H1 (cell line): ENCODE measurements around the gene ATXN8OS. TPM values are rescaled to one million over a fixed set of nuclear protein-coding genes. Genes with fewer than 3 reads are reported as not detected.
A peak's percentile ranks its signal among the peaks of the same experiment; 100 is the strongest.

Experiments used
- CTCF ChIA-PET: fragments of 300-600 bp; sonication (Branson Sonifier 250); formaldehyde crosslinking; loops from one replicate; lab custom pipeline; 2021; ENCODE audit not compliant: partially characterized antibody; lab: Charles Lee
- POLR2A ChIA-PET: fragments of 300-600 bp; sonication (Branson Sonifier 250); formaldehyde crosslinking; loops from one replicate; lab custom pipeline; 2021; ENCODE audit warnings: inconsistent platforms; ENCODE audit not compliant: partially characterized antibody; lab: Charles Lee
- DNase-seq, 2 experiments: peaks; one replicate each; pipeline versions ENCODE4 v3.0.0 to v3.0.0-alpha.2; 2010 to 2022; ENCODE audit warnings: low spot score in 2 of 2, low read depth in 1 of 2, mixed read lengths in 1 of 2
- FAIRE-seq: peaks from 2 replicates; lab custom pipeline; 2011; peaks lifted over from hg19 to GRCh38; lab: Jason Lieb, UNC
- H2AFZ ChIP-seq: 2 replicates; pipeline ENCODE4 v1.8.1; 2012; ENCODE audit warnings: low read length, inconsistent platforms
- H2AK5ac ChIP-seq: 2 replicates; pipeline ENCODE4 v1.6.1; 2013; ENCODE audit warnings: low read depth, low read length
- H2BK120ac ChIP-seq: replicated peaks from 2 replicates; pipeline ENCODE3; 2013; ENCODE audit warnings: low read depth, low read length, inconsistent platforms
- H2BK12ac ChIP-seq: 2 replicates; pipeline ENCODE4 v1.6.1; 2013; ENCODE audit warnings: low read depth, low read length
- H2BK15ac ChIP-seq: 2 replicates; pipeline ENCODE4 v1.6.1; 2013; ENCODE audit warnings: low read length
- H2BK20ac ChIP-seq: 2 replicates; pipeline ENCODE4 v1.6.1; 2013; ENCODE audit warnings: low read length
- H2BK5ac ChIP-seq: 2 replicates; pipeline ENCODE4 v1.6.1; 2013; ENCODE audit warnings: low read depth, low read length
- H3K14ac ChIP-seq: 2 replicates; pipeline ENCODE4 v1.6.1; 2013; ENCODE audit warnings: inconsistent platforms; ENCODE audit not compliant: insufficient read length
- H3K18ac ChIP-seq: 2 replicates; pipeline ENCODE4 v1.6.1; 2013; ENCODE audit warnings: low read length; ENCODE audit errors: extremely low read depth
- H3K23ac ChIP-seq: 2 replicates; pipeline ENCODE4 v1.6.1; 2013; ENCODE audit warnings: inconsistent platforms; ENCODE audit not compliant: insufficient read length
- H3K23me2 ChIP-seq: 2 replicates; pipeline ENCODE4 v1.6.1; 2013; ENCODE audit warnings: low read depth, low read length
- H3K27ac ChIP-seq: 2 replicates; pipeline ENCODE4 v1.6.1; 2011; ENCODE audit warnings: low read depth, low read length, inconsistent platforms
- H3K27me3 ChIP-seq, 4 experiments: replicated peaks in 1 of 4; 1 replicate in 1 of 4; 2 replicates in 3 of 4; pipeline versions ENCODE4 v1.6.1 to v1.8.1; 2011 to 2013; ENCODE audit warnings: low read length in 3 of 4, mild to moderate bottlenecking in 3 of 4, inconsistent platforms in 2 of 4, mixed read lengths in 2 of 4, moderate library complexity in 1 of 4; ENCODE audit not compliant: control insufficient read depth in 3 of 4, insufficient read depth in 3 of 4; ENCODE audit errors: extremely low read depth in 1 of 4
- H3K36me3 ChIP-seq, 4 experiments: 2 replicates each; pipeline versions ENCODE4 v1.6.1 to v1.8.1; 2011 to 2013; ENCODE audit warnings: mild to moderate bottlenecking in 4 of 4, low read length in 3 of 4, moderate library complexity in 2 of 4, control low read depth in 1 of 4, inconsistent platforms in 1 of 4; ENCODE audit not compliant: insufficient read depth in 4 of 4, control insufficient read depth in 2 of 4
- H3K4ac ChIP-seq: replicated peaks from 2 replicates; pipeline ENCODE3; 2013; ENCODE audit warnings: low read length, low read depth, mixed read lengths, inconsistent platforms; ENCODE audit not compliant: insufficient read length
- H3K4me1 ChIP-seq, 4 experiments: replicated peaks in 1 of 4; 1 replicate in 1 of 4; 2 replicates in 3 of 4; pipeline versions ENCODE4 v1.6.1 to v1.8.1; 2011 to 2013; ENCODE audit warnings: low read length in 3 of 4, inconsistent platforms in 2 of 4, mixed read lengths in 1 of 4; ENCODE audit not compliant: insufficient read depth in 4 of 4, control insufficient read depth in 3 of 4
- H3K4me2 ChIP-seq, 2 experiments: 2 replicates each; pipeline versions ENCODE4 v1.6.1 to v1.8.1; 2011 to 2013; ENCODE audit warnings: low read depth in 2 of 2, low read length in 2 of 2, control low read depth in 1 of 2, inconsistent platforms in 1 of 2, mild to moderate bottlenecking in 1 of 2; ENCODE audit not compliant: insufficient read depth in 1 of 2
- H3K4me3 ChIP-seq, 4 experiments: fragments of 200-600, 300-600 bp in 1 of 4; sonication (generic), shearing (Covaris generic), sonication (Bioruptor Twin) in 1 of 4; 2 replicates each; pipeline versions ENCODE4 v1.5.1 to v1.8.1; 2011 to 2016; ENCODE audit warnings: low read length in 4 of 4, low read depth in 3 of 4, control low read depth in 2 of 4, inconsistent platforms in 2 of 4, mild to moderate bottlenecking in 2 of 4, mixed read lengths in 1 of 4, moderate library complexity in 1 of 4; ENCODE audit not compliant: insufficient read depth in 2 of 4; ENCODE audit errors: extremely low read depth in 1 of 4
- H3K56ac ChIP-seq: replicated peaks from 2 replicates; pipeline ENCODE3; 2013; ENCODE audit warnings: low read depth, mild to moderate bottlenecking, mixed read lengths, low read length, inconsistent platforms; ENCODE audit not compliant: insufficient read length
- H3K79me1 ChIP-seq: 2 replicates; pipeline ENCODE4 v1.6.1; 2013; ENCODE audit warnings: low read depth, low read length, control low read depth
- H3K79me2 ChIP-seq, 2 experiments: 2 replicates each; pipeline versions ENCODE4 v1.6.1 to v1.8.1; 2012 to 2013; ENCODE audit warnings: low read length in 2 of 2, mild to moderate bottlenecking in 2 of 2, inconsistent platforms in 1 of 2; ENCODE audit not compliant: insufficient read depth in 2 of 2, control insufficient read depth in 1 of 2
- H3K9ac ChIP-seq, 4 experiments: replicated peaks in 1 of 4; 1 replicate in 1 of 4; 2 replicates in 3 of 4; pipeline versions ENCODE4 v1.6.1 to v1.8.1; 2011 to 2013; ENCODE audit warnings: low read depth in 3 of 4, low read length in 3 of 4, control low read depth in 2 of 4, mild to moderate bottlenecking in 2 of 4, moderate library complexity in 2 of 4, inconsistent platforms in 1 of 4; ENCODE audit errors: extremely low read depth in 1 of 4
- H3K9me3 ChIP-seq, 2 experiments: 2 replicates each; pipeline versions ENCODE4 v1.6.1 to v1.8.1; 2012 to 2013; ENCODE audit warnings: mild to moderate bottlenecking in 2 of 2, moderate library complexity in 2 of 2, control low read depth in 1 of 2, inconsistent platforms in 1 of 2, low read depth in 1 of 2, low read length in 1 of 2, mixed read lengths in 1 of 2; ENCODE audit not compliant: insufficient read depth in 2 of 2
- H4K20me1 ChIP-seq, 2 experiments: replicated peaks in 1 of 2; 2 replicates each; pipeline versions ENCODE3 to v1.8.1; 2011 to 2013; ENCODE audit warnings: inconsistent platforms in 2 of 2, low read length in 2 of 2, mild to moderate bottlenecking in 1 of 2; ENCODE audit not compliant: insufficient read depth in 2 of 2, control insufficient read depth in 1 of 2
- H4K5ac ChIP-seq: 2 replicates; pipeline ENCODE4 v1.6.1; 2013; ENCODE audit warnings: low read length, low read depth, mixed read lengths, inconsistent platforms; ENCODE audit not compliant: insufficient read length
- H4K8ac ChIP-seq: 2 replicates; pipeline ENCODE4 v1.8.0; 2013; ENCODE audit warnings: mild to moderate bottlenecking, moderate library complexity, low read length, inconsistent platforms; ENCODE audit not compliant: insufficient read depth; ENCODE audit errors: extremely low read depth
- H4K91ac ChIP-seq: replicated peaks from 2 replicates; pipeline ENCODE3; 2013; ENCODE audit warnings: low read length, mixed read lengths, inconsistent platforms; ENCODE audit not compliant: insufficient read length
- BRCA1 ChIP-seq: IDR thresholded peaks from 2 replicates; pipeline ENCODE4 v1.6.1; 2012; ENCODE audit warnings: low read depth, low read length, improper control_type of control experiment
- CBX8 ChIP-seq: fragments of 300-800, 300-1000 bp; sonication (generic); IDR thresholded peaks from 2 replicates; pipeline ENCODE4 v1.7.1; 2016; ENCODE audit warnings: low read depth, low read length, borderline replicate concordance
- CHD1 ChIP-seq: IDR thresholded peaks from 2 replicates; pipeline ENCODE4 v1.6.1; 2012; ENCODE audit warnings: low read depth, low read length, improper control_type of control experiment
- EP300 ChIP-seq, 2 experiments: IDR thresholded peaks; 1 replicate in 1 of 2; 2 replicates in 1 of 2; pipeline ENCODE4 v1.6.1; 2011 to 2012; ENCODE audit warnings: low read depth in 2 of 2, low read length in 2 of 2, mild to moderate bottlenecking in 2 of 2, borderline replicate concordance in 1 of 2, inconsistent platforms in 1 of 2, moderate library complexity in 1 of 2
- SP1 ChIP-seq: IDR thresholded peaks from 2 replicates; pipeline ENCODE4 v1.6.1; 2011; ENCODE audit warnings: low read depth, low read length
- WGBS, 2 experiments: shearing (Covaris generic) in 1 of 2; methylation state at CpG; one replicate each; pipeline versions ENCODE4 v1.1.6 to v1.1.7; 2013 to 2015; ENCODE audit warnings: low lambda C conversion rate in 2 of 2, mixed read lengths in 2 of 2, inconsistent platforms in 1 of 2, low coverage in 1 of 2, missing lambda C conversion rate in 1 of 2; ENCODE audit not compliant: insufficient replicate concordance in 2 of 2, insufficient coverage in 1 of 2, insufficient read length in 1 of 2; ENCODE audit errors: extremely low coverage in 1 of 2, missing lambda C conversion rate in 1 of 2; 5-methylcytosine and 5-hydroxymethylcytosine counted together
- polyA plus RNA-seq, 7 experiments: library from polyadenylated mRNA; depleted of rRNA in 3 of 7; stranded (reverse) in 5 of 7; unstranded in 2 of 7; fragments of >200 nt in 5 of 7; fragments of 200-250 nt in 2 of 7; gene quantifications; 1 replicate in 5 of 7; 2 replicates in 1 of 7; 4 replicates in 1 of 7; pipeline versions ENCODE4 v1.2.1 to v1.2.3, GENCODE V29; 2011 to 2013; ENCODE audit warnings: missing spikeins in 2 of 7, mixed read lengths in 2 of 7
- total RNA-seq: library from RNA; stranded (reverse); fragmentation: NEBNext Ultra II Directional; extraction: Animal tissue kit (Norgen Biotek cat#: 25700); gene quantifications from 2 replicates; pipeline ENCODE4 v1.2.1, GENCODE V29; 2021

The ATXN8OS gene
- total and polyA plus RNA-seq, 2 of the 8 experiments (the other 6 are each of a cell fraction or from before 2014, with no cell fraction given) = not detected

- WGBS, 2 experiments = 100% methylated on average over 1 of the region's 1 CpG; no CpG with 5 or more reads in 1 of the 2 experiments
- no peak for FAIRE-seq
These were observed 65.4 kb downstream of the ATXN8OS start for GRCh38 chr13:70172946-70173597.

More at GRCh38 chr13:70172946-70173597, 65.4 kb downstream of the ATXN8OS start:
- Histone ChIP-seq H4K91ac (no peak overlapping the region), H2BK5ac (no peak overlapping the region), H3K4ac (no peak overlapping the region), H3K9me3 (no peaks in the 10 kb centered on the region), H2BK12ac (no peak overlapping the region), H3K23ac (no peak overlapping the region), H3K56ac (no peak overlapping the region), H3K79me1 (no peaks in the 10 kb centered on the region), H3K9ac (no peak overlapping the region), H3K4me1 (peaks cover 0 to 2% (median 0%) of the 10 kb centered on the region in 4 experiments; a peak in 1 of 7 replicates), H2BK20ac (no peak overlapping the region), H3K27me3 (no peaks in the 10 kb centered on the region), H4K20me1 (no peaks in the 10 kb centered on the region), H4K5ac (no peak overlapping the region), H3K14ac (no peak overlapping the region), H3K36me3 (no peaks in the 10 kb centered on the region), H2AK5ac (no peak overlapping the region), H3K4me2 (no peak overlapping the region), H3K18ac (no peak overlapping the region), H4K8ac (no peak overlapping the region), H3K4me3 (no peak overlapping the region), H3K27ac (no peak overlapping the region), H2BK120ac (no peak overlapping the region), H3K23me2 (no peaks in the 10 kb centered on the region), H3K79me2 (no peaks in the 10 kb centered on the region), H2BK15ac (no peak overlapping the region), H2AFZ (peak overlapping the region; percentile 46; the same call in 1 of the 2 replicates)
- no peak for DNase-seq
- ChIA-PET CTCF (interaction anchor here (0.9 to 1.2 kb wide), 3 partner anchors 8 to 68 kb away, joined by 3 to 4 read pairs (median 4); no protein-coding TSS in a partner anchor), POLR2A (no interaction called here)
- TF ChIP-seq EP300 (IDR thresholded peaks at IDR 0.05; ENCODE audit: borderline replicate concordance in 1 of 2, low read depth in 2 of 2, low read length in 2 of 2) (no peak), BRCA1 (no peak), SP1 (no peak), CBX8 (no peak), CHD1 (no peak)
